Adrenal gland (tissue), 5 donors: ENCODE data around the gene SPEG.

ENCODE experiments used
- CTCF ChIP-seq, 6 experiments: fragments of 450-650 bp in 4 of 6; fragments of 200-600 bp in 2 of 6; sonication (generic) in 1 of 6; IDR thresholded peaks; 1 replicate in 5 of 6; 2 replicates in 1 of 6; pipeline versions ENCODE4 v1.5.1 to v1.8.0; 2016 to 2021; ENCODE audit warnings: antibody characterized with exemption in 6 of 6, mild to moderate bottlenecking in 2 of 6, moderate library complexity in 1 of 6
- POLR2A ChIP-seq, 2 donors: fragments of 450-650 bp; IDR thresholded peaks; one replicate each; pipeline ENCODE4 v1.6.1; 2017; ENCODE audit warnings: antibody characterized with exemption in 2 of 2, mild to moderate bottlenecking in 2 of 2, moderate library complexity in 1 of 2
- donor health status: DM: no; HTN: no; CAD: no.

DNA sequence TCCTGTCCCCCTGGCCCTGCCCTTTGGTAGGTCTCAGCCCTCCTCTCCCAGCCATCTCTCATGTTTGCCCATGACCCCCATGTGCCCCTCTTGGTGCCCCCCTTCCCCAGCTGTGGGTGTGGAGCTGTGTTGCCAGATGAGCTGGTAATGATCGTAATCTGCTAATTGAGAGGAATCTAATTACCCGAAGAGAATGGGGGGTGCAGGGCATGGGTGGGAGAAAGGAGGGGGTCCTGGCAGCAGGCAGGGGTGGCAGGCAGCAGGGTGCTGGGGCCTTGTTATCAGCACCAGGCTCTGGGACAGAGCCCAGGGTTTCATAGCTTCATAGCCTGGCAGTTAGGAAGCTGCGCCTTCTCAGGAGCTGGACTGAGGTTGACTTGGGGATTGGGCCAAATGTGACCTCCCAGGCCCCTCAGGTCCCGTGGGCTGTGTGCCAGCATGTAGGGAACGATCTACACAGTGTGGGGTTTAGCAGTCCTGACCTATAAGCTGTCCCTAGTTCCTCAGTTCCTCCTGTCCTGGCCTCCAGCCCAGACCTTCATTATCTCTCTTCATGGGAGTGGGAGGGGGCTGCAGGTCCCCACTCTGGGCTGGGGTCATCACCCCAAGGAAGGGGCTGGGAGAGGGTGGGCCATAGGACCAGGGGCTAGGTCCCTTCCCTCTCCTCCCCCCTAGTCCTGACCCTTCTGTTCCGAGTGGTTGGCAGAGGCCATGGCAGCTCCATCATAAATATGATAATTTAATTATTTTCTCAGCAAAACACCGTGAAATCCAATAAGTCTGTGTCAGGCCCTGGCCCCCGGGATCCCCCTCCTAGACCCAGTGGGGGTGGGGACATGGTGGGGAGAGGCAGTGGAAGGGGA lies 73.2 kb downstream of the SPEG start:
- TF ChIP-seq CTCF (IDR thresholded peaks at IDR 0.05), result no peak
- TF ChIP-seq POLR2A (IDR thresholded peaks at IDR 0.05), result no peak
